HG02981 (cell line): ENCODE data around the gene PATL1.
"Not testable (repeated sequence)": the region's sequence is repeated elsewhere in the genome, so short reads cannot be mapped to it uniquely, and the experiment has no call there.

Source experiments
- ATAC-seq: cut with Tn5 transposase; IDR thresholded peaks from one replicate; pipeline ENCODE4 v1.9.1; 2021; ENCODE audit warnings: mild to moderate bottlenecking, moderate library complexity; ENCODE audit not compliant: unreplicated experiment

Gene PATL1

DNA sequence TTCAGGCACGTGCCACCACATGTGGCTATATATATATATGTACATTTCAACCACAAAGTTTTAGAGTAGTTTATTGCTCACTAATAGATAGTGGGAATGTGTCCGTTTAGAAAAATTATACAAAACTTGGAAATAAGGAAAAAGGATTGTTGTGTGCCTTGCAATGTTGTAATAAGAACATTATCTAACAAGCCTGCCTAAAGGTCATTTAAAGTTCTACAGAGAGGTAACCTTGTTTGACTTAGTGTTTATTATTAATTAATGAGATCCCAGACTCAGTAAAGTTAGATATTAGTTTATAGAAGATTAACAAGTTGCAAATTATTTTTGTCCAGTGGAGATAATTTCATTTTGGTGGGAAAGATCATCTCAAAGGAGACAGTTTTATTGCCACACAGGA is 5.5 kb upstream of the PATL1 start:
- ATAC-seq = no peak

DNA sequence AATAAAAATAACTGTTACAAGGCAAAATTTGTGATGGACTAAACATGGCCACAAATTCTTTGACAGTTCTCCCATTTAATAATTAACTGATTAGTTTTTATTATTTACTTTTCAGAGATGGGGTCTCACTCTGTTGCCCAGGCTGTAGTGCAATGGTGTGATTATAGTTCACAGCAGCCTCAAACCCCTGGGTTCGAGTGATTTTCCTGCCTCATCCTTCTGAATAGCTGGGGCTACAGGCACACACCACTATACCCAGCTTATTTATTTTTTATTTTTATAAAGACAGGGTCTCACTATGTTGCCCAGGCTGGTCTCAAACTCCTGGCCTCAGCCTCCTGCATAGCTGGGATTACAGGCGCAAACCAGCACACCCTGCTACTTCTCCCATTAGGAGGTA is 4.5 kb upstream of the PATL1 start:
- ATAC-seq = no peak

DNA sequence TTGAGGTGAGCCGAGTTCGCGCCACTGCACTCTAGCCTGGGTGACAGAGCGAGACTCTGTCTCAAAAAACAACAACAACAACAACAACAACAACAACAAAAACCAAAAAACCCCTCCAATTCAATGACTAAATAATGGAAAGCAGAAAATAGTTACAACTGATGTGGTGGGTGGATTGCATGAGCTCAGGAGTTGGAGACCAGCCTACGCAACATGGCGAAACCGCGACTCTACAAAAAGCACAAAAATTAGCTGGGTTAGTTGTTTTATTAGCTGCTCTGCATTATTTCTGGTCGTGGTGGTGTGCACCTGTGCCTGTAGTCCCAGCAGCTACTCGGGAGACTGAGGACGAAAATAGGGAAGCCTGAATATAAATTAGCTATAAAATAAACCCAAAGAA is 2.6 kb upstream of the PATL1 start:
- ATAC-seq = no peak

DNA sequence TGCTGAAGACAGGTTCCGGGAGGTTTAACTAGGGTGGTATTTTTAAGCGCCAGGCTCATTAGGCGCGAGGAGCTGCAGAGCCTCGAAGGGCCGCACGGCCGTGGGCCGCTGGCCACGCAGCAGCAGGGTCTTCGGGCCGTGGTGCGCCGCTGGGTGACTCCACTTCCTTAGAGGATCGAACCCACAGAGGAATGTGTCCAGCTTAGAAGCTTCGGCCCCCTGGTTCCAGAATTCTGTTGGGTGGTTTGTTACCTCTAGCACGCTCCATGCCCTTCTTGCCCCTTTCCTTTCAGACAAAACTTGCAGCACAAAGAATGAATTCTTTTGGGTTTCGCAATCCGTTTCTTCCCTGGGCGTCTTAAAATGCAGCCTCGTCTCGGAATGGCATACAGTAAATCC is 773 bp upstream of the PATL1 start:
- ATAC-seq = no peak

DNA sequence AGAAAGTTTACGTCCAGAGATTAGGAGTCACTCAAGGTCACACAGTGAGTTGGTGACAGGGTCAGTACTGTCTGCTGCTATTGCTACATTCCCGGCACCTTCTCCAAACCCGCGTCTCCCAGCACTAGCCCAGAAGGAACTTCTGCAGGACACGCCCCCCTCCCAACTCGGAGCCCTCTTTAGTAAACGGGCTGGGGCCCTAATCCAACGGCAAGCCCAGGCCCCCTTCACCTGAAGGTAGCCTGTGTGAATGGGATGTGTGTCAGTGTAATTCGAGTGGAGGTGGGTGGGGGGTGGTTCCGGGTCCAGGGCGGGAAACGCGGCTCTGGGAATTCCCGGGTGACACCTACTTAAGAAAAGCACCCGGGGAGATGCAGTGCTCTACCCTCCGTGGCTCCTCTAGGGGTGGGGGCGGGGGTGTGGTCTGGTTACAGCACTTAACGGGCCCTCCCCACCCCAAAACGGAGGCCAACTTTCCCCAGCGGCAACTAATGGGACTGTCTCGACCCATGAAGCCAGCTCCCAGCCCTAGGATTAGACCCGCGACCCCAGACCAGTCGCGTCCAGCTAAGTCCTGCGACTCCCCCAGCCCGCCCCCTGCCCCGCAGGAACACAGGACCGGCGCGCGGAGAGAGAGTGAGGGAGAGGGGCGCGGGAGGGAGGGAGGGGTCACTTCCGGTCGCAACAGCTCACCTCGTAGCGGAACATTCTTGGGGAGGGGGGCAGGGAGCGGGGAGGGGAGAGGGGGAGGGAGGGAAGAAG is 468 bp downstream of the PATL1 start:
- peak; percentile 20 for ATAC-seq

DNA sequence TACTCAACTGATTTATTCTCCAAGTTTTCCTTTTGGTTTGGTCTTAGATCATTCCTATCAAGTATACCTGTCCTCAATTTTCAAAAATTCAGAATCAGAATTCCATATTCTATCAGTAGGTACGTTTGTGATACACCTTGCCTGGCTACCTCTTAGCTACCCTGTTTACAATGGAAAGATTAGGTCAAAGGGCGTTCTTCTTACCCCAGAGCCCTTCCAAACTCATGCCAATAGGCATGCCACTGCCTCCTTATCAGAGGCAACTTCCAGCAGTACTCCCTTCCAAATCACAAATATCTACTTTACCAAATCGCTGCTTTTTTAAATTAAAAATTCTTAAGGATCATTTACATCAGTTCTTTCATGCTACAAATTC is 1.0 kb downstream of the PATL1 start:
- ATAC-seq = no peak

DNA sequence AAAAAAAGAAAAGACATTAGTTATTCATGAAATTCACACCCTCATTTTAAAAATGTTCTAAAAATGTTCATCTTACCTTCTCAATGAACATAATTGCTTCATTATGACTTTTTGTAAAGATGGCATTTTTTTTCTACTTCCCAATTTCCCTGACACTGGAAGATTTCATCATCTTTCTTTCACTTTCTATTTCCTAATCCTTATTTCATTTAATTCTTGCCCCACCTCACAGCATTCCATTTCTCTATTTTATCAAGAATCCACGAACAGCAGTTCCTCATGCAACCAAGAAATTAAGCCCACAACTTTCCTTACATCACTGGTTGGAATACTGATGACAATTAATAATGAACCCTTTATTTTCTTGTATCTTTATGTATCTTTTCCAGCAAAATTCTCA is 1.9 kb downstream of the PATL1 start:
- no peak for ATAC-seq

DNA sequence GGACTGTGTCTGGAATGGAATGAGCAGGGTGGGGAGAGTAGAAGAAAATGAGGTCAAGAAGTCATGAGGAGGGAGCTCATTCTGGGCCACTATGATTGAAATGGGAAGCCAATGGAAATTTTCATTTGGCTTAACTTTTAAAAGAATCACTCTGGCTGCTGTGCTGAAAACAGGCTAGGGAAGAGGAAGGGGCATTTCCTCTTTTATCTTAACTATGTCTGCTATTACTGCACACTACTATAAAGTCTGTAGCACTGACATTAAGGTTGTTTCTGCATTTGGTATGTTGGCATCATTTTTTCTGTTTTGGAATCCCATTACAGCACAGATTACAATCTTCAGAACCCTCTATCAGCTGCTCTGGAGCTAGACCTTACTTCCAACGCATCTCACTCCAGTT is 8.2 kb downstream of the PATL1 start:
- ATAC-seq = no peak

DNA sequence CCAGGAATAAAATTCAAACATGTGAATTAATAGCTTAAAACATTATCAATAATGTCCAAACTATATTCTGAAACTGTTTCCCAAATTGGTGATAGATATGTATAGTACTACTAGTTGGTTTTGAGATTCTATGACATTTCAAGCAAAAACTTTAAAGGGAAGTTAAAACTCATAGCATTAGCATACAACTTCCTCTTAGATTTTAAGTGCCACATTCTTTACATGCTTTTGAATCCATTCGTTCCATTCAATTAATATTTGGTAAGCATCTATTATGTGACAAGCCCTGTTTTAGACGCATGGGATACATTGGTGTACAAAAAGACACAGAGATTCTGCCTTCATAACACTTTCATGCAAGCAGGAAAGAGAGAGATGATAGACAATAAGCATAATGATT is 8.9 kb downstream of the PATL1 start:
- no peak for ATAC-seq

DNA sequence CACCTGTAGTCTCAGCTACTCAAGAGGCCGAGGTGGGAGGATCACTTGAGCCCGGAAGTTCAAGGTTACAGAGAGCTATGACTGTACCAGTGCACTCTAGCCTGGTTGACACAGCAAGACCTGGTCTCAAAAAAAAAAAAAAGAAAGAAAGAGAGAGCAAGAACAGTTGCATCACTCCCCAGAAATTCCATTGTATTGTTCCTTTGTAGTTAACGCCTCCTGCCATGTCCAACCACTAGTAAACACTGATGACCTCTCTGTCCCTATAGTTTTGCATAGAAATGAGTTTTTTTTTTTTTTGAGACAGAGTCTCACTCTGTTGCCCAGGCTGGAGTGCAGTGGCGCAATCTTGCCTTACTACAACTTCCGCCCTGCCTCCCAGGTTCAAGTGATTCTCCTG is 10.8 kb downstream of the PATL1 start:
- no peak for ATAC-seq

DNA sequence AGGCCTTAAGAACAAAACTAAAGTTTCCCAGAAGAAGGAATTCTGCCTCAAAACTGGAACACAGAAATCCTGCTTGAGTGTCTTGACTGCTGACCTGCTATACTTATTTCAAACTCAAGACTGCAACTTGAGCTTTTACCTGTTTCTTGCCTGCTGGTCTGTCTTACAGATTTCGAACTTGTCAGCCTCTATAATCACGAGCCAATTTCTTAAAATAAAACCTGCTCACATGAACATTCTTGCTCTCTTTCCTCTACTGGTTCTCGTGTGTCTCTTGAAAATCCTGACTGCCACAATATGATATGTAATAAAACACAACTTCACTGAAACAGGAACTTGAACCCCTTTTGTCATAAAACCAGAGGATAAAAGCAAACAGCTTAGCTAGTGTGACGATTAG is 13.9 kb downstream of the PATL1 start:
- no peak for ATAC-seq

DNA sequence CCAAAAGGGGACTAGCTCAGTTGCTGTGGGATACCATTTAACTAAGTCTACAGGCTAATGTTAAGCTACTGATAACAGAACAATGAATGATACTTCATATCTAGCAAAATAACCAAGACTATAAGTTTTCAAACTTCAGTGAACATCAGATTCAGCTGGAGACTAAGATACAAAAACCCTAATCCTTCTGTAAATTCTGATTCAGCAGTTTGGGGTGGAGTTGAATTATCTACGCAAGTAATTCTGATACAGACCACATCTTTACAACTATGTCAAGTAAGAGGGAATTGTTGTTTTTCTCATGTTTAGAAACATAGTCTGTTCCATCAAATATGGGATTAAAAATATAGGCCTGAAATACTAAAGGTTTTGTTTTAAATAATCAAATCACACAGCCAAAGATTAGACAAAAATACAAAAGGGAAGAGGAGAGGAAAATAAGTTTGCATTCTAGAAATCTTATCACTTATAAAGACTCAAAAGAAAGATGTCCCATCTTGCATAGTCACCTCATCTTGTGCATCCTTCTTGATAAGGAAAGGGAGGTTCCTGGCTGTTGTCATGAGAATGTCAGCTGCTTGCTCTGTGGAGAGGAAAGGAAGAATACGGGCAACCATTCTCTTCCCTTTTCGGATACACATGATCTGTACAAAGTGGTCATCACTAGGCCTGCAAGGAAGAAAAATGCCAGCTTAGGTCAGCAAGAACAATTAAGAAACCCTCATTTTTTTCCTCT is 21.4 kb downstream of the PATL1 start:
- no peak for ATAC-seq

DNA sequence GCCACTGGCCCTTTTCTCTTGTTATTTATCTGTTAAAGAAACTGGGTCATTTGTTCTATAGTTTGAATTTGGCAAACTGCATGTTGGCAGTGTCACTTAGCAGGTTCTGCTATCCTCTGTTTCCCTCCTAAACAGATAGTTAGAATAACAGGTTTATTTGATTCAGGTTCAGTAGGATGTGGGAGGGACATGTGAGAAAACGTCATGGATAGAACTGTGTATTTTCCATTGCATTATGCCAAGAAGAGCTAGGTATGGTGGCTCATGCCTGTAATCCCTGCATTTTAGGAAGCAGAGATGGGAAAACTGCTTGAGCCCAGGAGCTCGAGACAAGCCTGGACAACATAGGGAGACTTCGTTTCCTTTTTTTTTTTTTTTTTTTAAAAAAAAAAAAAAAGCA is 24.3 kb downstream of the PATL1 start:
- no peak for ATAC-seq

DNA sequence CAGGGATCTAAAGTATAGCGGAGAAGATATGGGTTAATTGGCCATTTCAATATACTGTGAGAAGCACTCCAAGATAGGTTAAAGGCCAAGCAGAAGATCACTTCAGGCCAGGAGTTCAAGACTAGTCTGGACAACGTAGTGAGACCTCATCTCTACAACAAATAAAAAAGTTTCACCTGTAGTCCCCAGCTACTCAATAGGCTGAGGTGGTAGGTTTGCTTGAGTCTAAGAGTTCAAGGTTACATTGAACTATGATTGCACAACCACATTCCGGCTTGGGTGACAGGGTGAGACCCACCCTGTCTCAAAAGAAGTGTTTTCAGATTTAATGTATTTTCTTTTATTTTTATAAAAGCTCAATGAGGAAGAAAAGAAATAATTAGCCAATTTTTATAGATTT is 25.4 kb downstream of the PATL1 start:
- ATAC-seq = no peak

DNA sequence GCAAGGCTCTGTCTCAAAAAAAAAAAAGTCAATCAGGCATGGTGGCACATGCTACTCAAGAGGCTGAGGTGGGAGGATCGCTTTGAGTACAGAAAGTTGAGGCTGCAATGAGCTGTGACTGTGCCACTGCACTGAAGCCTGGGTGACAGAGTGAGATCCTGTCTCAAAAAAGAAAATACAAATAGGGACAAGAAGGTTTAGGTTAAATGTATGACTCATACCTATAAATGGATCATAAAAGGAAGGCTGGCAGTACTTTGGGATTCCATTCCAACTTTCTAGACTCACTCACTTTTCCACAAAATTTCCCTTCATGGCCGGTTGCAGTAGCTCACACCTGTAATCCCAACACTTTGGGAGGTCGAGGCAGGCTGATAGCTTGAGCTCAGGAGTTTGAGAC is 27.7 kb downstream of the PATL1 start:
- ATAC-seq = no peak

DNA sequence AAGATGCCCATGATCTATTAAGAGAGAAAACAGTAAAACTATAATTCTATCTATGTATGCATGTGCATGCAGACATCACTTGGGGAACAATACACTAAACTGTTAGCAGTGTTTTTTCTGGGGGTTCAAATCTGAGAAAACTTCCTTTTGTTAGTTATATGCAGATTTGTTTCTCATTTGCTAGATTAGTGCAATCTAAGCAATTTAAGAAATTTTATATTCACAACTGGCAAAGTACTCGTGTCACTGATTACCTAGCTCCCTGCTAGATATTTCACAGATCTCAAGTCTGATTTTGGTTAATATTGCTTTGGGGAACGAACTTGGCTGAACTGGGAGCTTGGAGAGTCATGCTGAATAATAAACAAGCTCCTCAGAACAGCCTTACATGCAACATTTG is 38.3 kb downstream of the PATL1 start:
- no peak for ATAC-seq

DNA sequence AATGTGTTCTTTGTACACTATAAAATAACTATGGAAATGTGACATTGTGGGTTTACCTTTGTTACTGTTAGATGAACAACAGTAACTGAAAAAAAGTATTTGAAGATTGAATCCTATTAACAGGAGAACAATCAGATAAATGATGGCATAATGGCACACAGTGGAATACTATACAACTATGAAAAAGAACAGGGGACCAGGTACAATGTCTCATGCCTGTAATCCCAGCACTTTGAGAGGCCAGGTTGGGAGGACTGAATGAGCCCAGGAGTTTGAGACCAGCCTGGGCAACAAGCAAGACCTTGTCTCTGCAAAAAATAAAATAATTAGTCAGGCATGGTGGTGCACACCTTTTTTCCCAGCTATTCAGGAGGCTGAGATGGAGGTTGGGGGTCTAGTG is 38.8 kb downstream of the PATL1 start:
- ATAC-seq = no peak

DNA sequence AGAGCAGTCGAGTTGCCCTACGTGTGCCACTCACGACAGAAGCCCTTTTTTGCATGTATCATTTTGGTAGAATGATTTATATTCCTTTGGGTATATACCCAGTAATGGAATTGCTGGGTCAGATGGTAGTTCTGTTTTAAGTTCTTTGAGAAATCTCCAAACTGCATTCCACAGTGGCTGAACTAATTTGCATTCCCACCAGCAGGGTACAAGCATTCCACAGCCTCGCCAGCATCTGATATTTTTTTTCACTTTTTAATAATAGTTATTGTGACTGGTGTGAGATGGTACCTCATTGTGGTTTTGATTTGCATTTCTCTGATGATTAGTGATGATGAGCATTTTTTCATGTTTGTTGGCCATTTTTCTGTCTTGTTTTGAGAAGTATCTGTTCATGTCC is 41.9 kb downstream of the PATL1 start:
- not testable (repeated sequence) for ATAC-seq

DNA sequence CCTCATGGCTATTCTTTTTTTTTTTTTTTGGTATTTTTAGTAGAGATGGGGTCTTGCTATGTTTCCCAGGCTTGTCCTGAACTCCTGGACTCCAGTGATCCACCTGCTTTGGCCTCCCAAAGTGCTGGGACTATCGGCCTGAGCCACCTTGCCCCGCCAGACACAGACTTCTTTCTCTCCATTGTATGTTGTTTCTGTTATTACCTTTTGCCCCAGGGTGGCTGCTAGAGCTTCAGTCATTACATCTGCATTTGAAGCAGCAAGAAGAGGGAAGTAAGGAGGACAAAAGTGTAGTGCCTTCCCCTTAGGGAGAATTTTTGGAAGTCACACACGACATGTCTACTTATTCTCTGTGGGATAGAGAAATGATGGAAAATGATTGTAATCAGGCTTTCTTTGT is 43.1 kb downstream of the PATL1 start:
- ATAC-seq = no peak

DNA sequence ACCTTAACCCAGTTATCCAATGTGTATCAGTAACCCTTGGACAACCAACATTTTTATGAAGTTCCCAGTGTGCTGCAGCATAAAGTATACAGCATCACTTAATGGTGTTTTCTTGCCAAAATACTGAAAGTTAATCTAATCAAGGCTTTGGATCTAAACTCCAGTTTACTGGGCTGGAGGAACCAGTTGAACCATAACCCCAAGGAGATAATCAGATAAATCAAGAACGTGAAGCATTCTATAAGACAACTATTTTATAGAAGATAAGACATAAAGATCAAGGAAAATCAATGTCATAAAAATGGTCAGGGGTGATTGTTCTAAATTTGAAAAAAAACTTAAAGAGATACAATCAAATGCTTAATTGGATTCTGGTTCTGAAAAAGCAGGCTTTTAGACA is 51.0 kb downstream of the PATL1 start:
- ATAC-seq = no peak

DNA sequence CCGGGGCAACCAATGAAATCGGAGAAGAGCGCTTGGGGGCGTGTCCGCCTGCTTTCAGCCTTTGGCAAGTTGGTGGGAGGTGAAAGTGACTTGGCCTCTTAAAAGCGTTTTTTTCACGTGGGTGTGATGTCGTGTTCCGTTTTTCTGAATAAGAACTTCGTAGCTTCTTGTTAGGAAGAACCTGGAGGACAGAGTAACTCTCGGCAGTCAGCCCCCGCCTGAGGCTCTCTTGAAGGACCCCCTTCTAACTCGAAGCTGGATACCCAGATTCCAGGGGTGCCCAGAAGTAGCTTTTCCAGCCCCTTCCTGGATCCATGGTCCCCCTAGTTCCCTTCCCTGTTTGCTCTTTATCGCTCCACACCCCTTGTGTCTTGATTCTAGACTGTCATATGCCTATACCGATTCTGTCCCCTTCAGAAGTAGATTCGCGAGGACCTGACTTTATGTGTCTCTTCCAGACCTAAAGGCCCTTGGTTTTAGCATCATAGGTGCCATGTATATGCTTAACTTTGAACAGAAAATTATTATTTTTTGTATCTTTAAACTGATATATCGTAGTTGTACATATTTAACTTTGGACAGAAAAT is 52.3 kb downstream of the PATL1 start:
- ATAC-seq = no peak

DNA sequence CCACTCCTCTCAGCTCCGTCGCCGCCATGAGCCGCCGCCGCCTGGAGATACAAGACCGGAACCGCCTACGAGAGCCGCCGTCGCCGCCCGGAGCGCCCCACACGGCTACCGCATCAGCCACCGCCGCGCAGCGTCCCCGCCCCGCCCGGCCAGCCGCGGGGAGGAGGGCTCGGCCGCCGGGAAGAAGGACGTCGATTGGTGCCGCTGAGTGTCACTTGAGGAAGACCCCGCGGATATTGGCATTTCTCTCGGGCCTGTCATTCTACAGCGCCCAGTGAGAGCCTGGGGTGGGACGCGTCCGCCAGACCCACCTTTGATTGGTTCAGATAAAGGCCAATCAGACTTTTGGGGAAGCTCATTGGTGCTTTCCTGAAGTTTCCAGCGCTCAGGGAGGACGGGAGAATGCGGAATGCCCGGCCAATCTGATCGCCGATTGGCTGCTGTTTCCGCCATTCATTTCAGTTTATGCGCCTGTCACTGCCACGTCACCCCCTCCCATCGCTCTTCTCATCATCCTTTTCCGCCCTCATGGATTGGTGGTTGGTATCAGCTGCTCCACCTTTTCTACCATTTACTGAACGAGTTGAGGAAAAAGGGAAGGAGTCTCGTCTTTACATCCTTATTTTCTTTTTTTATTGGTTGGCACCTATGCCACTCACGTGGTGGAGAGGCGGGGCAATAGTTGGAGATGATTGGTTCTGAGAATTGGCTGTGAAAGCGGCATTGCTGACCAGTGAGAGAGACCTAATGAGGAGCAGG is 53.0 kb downstream of the PATL1 start, which contains the start of gene OSBP:
Gene OSBP (minus strand): TSS at position 138 of the 759 bp plus-strand sequence. CDS start 110 bp downstream, at position 28.
- peak; percentile 84 for ATAC-seq
